MV-4-11 (cell line): ENCODE results near the gene CLDN24.

Experiments used
- DNase-seq: peaks from one replicate; lab custom pipeline; 2025; lab: John Stamatoyannopoulos, UW

Gene CLDN24

DNA sequence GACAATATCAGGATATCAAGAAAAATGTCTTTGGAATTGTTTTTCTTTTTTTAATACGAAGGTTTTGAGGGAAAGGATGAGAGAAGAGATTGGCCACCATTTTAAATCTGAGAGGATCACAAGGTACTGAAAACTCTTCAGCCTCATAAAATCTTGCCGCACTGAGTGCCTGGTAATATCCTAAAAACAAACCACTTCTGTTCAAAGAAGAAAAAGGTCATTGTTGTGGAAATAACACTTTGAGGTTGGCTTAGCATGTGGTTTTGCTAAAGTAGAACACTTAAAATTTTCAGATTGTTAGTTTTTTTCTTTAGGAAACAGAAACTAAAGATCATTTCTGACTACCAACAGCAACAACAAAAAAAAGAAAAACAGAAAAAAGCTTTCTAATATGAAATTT lies 1.1 kb downstream of the CLDN24 start:
- DNase-seq: no peak

- DNase-seq: no peak
Measured at GRCh38 chr4:183320211-183321059, 1.8 kb downstream of the CLDN24 start, which contains the start of gene CLDN22. TSS of gene CLDN22 (minus strand) at chr4:183320276. CDS start at chr4:183320218, 58 bp downstream.

GRCh38 chr4:183318656-183319055 lies 3.6 kb downstream of the CLDN24 start:
- no peak for DNase-seq

- no peak for DNase-seq
Measured at GRCh38 chr4:183314806-183315205, 7.4 kb downstream of the CLDN24 start.

DNA sequence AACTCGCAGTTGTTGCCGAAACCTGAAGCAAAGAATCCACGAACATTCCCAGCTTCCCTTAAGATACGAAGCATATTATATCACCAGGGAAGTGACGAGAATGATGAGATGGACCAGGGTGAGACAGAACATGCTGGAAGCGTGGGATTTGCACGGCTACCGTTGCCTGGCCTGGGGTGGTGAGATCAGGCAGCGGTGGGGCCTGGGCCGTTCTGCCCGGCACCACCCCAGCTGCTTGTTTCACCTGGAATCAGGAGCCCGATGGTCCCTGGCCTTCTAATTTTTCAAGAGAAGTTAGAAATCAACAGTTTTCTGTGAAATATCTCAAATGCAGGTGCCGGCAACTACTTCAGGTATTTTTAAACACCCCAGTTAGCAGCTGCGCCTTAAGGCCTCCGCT lies 7.9 kb downstream of the CLDN24 start:
- DNase-seq: no peak

DNA sequence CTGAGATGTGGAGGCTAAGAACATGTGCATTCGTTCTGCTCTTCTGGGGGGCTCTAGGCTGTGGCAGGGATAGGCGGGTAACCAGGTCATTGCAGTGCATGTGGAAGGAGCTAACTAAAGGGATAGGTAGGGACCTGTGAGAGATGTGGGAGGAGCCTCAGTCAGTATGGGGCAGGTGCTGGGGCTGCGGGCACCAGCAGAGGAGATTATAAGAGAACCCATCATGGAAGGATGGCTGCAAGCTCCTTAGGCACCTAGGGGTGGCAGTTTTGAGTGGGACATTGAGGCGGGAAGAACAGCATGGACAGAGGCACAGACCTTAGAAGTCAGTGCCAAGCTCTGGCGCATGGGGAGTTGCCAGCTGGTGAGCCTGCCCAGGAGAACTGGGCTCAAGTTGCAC lies 9.4 kb downstream of the CLDN24 start:
- no peak for DNase-seq

DNA sequence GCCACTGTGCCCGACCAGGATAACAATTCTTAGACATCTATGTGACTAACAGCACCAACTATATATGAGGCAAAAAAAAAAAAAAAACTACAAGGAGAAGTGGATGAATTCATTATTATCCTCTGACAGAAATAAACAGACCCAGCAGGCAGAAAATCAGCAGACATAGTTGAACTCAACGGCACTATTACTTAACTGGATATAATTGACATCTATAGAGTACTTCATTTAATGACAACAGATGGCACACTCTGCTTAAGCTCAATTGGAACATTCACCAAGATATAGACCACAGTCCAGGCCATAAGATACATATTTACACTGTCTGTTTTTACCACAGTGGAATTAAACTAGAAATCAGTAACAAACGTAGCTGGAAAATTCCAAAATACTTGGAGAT lies 15.4 kb downstream of the CLDN24 start:
- DNase-seq: no peak

GRCh38 chr4:183304538-183304937 lies 17.7 kb downstream of the CLDN24 start:
- no peak for DNase-seq

GRCh38 chr4:183304067-183304466 lies 18.2 kb downstream of the CLDN24 start:
- peak; percentile 17 for DNase-seq

DNA sequence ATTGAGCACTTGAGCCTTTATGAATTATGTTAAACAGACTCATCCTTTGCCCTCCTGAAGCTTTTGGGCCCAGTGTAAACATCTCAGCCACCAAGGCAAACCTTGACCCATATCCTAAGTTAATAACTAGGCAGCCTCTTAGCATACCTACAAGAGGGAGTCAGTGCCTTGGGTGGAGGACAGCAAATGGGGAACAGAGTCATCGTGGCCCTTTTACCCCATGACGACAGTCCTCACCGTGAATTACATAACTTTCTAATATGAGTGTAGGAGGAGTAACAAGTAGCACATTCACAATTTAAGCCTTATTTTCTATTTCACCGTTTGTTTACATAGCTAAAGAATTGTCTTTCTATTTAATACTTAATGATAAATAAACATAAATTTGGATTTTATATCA lies 18.9 kb downstream of the CLDN24 start:
- no peak for DNase-seq

- no peak for DNase-seq
Measured at GRCh38 chr4:183300655-183301054, 21.6 kb downstream of the CLDN24 start.

DNA sequence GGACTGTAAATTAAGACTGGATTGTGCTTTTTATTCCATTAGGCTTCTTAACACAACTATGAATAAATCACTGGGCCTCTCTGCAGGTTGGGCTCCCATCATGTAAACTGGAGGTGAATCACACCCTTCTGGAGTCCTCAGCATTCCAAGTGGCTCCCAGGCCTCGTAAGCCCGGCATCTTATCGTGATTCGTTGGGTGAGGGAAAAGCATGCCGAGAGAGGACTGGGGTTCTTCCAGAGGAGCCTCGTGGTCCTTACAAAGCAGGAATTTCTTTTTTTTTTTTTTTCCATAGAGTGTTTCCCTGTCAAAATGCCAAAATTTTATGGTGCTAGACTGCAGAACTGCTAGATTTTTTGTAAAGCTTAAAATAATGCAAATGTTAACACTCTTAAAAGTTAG lies 22.2 kb downstream of the CLDN24 start:
- DNase-seq: no peak

- DNase-seq: no peak
Measured at GRCh38 chr4:183299464-183299863, 22.8 kb downstream of the CLDN24 start.

GRCh38 chr4:183297675-183298074 lies 24.6 kb downstream of the CLDN24 start:
- DNase-seq: peak; percentile 54

DNA sequence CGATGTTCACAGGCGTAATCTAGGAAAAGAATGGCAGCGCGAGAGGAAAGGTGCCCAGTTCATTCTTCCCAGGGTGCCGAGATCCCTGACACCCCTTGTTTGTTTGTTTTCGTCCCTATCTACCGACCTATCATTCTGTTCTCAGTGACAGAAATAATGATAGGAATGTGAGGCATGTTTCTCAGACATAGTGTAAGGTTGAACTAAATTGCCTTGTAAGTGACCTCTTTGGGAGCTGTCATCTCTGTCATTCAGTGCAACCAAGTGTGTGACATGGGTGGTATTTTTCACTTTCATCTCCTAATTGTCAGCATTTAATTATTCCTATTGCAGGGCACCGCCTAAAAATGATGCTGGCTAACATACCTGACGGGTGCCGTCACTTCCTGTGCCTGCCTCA lies 26.5 kb downstream of the CLDN24 start:
- no peak for DNase-seq

DNA sequence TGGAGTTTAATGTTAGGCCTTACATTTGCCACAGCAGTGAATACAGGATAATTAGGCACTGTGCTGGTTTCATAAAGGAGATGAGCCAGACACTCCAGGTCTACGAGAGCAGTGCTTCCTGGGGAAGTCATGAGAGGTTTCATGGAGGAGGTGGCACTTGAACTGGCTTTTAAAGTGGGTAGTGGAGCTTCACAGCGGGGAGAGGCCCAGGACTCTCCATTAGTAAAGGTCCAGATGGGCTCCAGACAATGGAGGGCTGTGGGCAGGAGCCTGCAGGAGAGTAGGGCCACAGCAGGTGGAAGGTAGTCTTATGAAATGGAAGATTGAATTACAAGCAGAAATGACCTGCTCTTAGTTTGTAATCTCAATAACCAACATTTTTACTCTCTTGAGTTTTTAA lies 31.2 kb downstream of the CLDN24 start:
- DNase-seq: no peak

DNA sequence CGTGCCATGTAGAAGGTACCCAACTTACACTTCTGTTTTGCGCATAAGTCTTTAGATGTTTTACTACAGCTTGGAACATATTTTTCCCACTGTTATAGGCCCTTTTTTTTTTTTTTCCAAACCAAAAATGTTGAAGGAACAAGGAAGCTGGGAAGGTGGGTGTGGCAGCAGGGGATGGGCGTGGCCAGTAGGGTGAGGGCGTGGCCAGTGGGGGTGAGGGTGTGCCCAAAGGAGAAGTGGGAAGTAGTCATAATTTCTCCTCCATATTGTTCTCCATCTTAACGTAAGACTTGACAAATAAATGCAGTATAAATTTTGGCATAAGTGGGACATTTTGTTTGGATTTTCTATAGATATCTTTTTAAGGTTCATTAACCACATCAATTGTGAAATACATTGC lies 32.5 kb downstream of the CLDN24 start:
- peak; percentile 58 for DNase-seq

DNA sequence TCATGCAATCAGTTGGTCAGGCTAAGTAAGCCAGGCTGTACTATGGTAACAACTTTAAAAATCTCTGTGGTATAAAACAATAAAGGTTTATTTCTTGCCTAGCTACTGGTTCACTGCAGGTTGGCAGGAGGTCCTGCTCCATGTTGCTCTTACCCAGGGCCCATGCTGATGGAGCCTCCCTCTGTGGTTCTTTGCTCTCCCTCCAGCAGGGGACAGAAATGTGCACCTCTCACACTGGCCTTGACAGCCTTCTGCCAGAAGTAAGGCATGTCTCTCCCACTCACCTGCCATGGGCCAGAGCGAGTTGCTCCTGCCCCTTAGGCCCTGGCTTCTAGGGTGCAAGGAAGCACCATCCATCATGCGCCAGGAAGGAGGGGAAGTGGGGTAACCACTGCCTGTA lies 33.3 kb downstream of the CLDN24 start:
- DNase-seq: no peak

- DNase-seq: no peak
Measured at GRCh38 chr4:183287677-183288076, 34.5 kb downstream of the CLDN24 start.

GRCh38 chr4:183287309-183287659 lies 34.9 kb downstream of the CLDN24 start:
- no peak for DNase-seq

DNA sequence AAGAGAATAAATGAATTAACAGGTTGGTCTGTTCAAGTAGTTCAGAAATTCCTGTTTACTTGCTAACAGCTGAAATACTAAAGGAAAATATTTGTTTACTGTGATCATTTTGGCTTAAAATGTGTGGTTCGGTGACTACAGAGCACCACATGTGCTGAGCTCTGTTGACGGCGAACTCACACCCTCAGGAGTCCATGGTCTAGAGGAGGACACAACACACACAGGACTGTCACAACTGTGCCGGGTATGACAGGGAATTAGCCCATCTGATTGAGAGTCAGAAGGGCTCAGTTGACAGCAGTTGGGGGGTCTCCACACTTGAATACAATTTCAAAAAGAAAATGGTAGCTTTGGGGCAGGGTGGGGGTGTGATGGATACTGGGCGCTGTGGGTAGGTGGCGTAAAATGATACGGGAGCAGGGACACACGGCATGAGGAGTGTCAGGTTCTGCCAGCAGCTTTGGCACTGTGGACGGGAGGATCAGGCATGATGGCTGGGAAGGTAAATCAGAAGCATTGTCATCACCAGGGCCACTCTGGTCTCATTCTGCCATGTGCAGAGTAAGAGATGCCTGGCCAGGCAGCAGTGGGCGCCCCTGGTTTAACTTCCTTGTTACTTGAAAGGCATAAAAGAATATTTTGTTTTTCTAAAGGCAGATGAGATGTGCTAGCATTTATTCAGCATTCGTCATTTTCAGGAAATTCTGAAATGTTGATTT lies 35.5 kb downstream of the CLDN24 start:
- no peak for DNase-seq

DNA sequence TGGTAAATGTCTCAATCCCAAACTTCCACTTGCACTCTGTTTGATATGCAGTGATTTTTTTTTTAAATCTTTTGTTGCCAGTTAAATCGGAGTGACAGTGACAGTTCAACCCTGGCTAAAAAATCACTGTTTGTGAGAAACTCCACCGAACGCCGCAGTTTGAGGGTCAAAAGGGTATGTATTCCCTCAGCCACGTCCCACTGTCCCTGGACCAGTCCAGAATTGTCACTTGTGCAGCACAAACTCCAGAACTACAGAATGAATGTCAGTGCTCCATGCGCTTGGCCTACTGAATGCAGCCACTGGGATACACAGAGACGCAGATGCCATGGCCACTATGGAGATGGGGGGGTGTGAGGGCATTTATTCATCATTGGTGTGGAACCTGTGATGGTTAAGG lies 36.3 kb downstream of the CLDN24 start:
- no peak for DNase-seq

DNA sequence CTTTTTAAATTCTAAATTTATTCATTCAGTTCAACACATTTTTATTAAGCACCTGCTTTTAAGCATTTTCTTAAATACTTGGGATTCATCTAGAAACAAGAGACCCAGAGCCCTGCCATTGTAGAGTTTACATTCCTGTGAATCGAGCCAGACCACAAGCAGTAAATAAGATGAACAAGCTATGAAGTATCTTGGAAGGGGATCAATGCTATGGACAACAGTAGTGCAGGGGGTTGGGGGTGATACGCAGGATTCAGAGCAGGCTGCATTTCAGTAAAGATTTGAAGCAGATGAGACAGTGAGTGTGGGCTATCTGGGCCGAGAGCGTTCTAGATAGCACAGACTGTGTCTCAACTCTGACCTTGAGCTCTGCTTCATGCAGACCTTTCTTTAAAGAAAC lies 37.3 kb downstream of the CLDN24 start:
- DNase-seq: no peak
